OCI-LY3 (cell line): ENCODE results near the gene SDK2.

ENCODE experiments used
- H2AFZ ChIP-seq: fragments of 200-600, 300-600 bp; shearing (Covaris generic); 2 replicates; pipeline ENCODE4 v1.6.0; 2014; ENCODE audit warnings: antibody characterized with exemption, low read depth, low read length
- H3K27ac ChIP-seq: fragments of 200-600, 300-600 bp; sonication (generic); 2 replicates; pipeline ENCODE4 v1.5.1; 2014; ENCODE audit warnings: mild to moderate bottlenecking, low read length, moderate library complexity, mixed read lengths
- H3K27me3 ChIP-seq: fragments of 200-600, 300-600 bp; sonication (generic); 2 replicates; pipeline ENCODE4 v1.6.1; 2014; ENCODE audit warnings: low read depth, low read length, mixed read lengths
- H3K36me3 ChIP-seq: fragments of 200-600, 300-600 bp; sonication (generic); replicated peaks from 2 replicates; pipeline ENCODE3; 2014; ENCODE audit warnings: low read depth, low read length, mixed read lengths
- H3K4me1 ChIP-seq: fragments of 300-600, 200-600 bp; sonication (generic); 2 replicates; pipeline ENCODE4 v1.6.1; 2014; ENCODE audit warnings: low read length, mixed read lengths
- H3K4me2 ChIP-seq: fragments of 200-600, 300-600 bp; sonication (generic); 2 replicates; pipeline ENCODE4 v1.6.1; 2014; ENCODE audit warnings: low read length, mixed read lengths
- H3K4me3 ChIP-seq: fragments of 300-600, 200-600 bp; sonication (generic); 2 replicates; pipeline ENCODE4 v1.5.1; 2014; ENCODE audit warnings: antibody characterized with exemption, mild to moderate bottlenecking, low read length, moderate library complexity
- H3K79me2 ChIP-seq: fragments of 300-600, 200-600 bp; shearing (Covaris generic); 2 replicates; pipeline ENCODE4 v1.6.1; 2014; ENCODE audit warnings: mild to moderate bottlenecking, low read length, mixed read lengths
- H3K9ac ChIP-seq: fragments of 300-600, 200-600 bp; shearing (Covaris generic); 2 replicates; pipeline ENCODE4 v1.6.0; 2014; ENCODE audit warnings: mild to moderate bottlenecking, low read length, moderate library complexity
- H3K9me3 ChIP-seq: fragments of 200-600, 300-600 bp; shearing (Covaris generic); 2 replicates; pipeline ENCODE4 v1.6.1; 2014; ENCODE audit warnings: low read length, mixed read lengths; ENCODE audit not compliant: insufficient read depth
- H4K20me1 ChIP-seq: fragments of 200-600, 300-600 bp; sonication (generic); 2 replicates; pipeline ENCODE4 v1.6.1; 2016; ENCODE audit warnings: low read length, mixed read lengths; ENCODE audit not compliant: insufficient read depth
- CTCF ChIP-seq: fragments of 200-600, 300-600 bp; sonication (generic); IDR thresholded peaks from 2 replicates; pipeline ENCODE4 v1.5.1; 2014; ENCODE audit warnings: antibody characterized with exemption, low read length, low read depth
- EZH2phosphoT487 ChIP-seq: fragments of 200-600 bp; shearing (Covaris generic); IDR thresholded peaks from 2 replicates; pipeline ENCODE4 v1.6.1; 2018; ENCODE audit warnings: antibody characterized with exemption, mixed run types, low read depth

Gene SDK2

GRCh38 chr17:73331060-73331459, 313.2 kb downstream of the SDK2 start:
- no peak overlapping the region for H3K4me3 ChIP-seq

GRCh38 chr17:73327676-73328075, 316.6 kb downstream of the SDK2 start:
- no peak overlapping the region for H3K4me3 ChIP-seq
- peaks cover 5% of the 10 kb centered on the region for H3K27me3 ChIP-seq
- no peak overlapping the region for H2AFZ ChIP-seq
- no peaks in the 10 kb centered on the region for H3K4me1 ChIP-seq
- no peaks in the 10 kb centered on the region for H3K79me2 ChIP-seq
- no peak overlapping the region for H3K27ac ChIP-seq
- H3K36me3 ChIP-seq: no peaks in the 10 kb centered on the region
- no peak for TF ChIP-seq EZH2phosphoT487
- TF ChIP-seq CTCF: no peak
- H3K4me2 ChIP-seq: no peak overlapping the region
- H3K9ac ChIP-seq: no peak overlapping the region
- H4K20me1 ChIP-seq: no peaks in the 10 kb centered on the region
- no peaks in the 10 kb centered on the region for H3K9me3 ChIP-seq

More at GRCh38 chr17:73331060-73331459, 313.2 kb downstream of the SDK2 start:
- Histone ChIP-seq H3K79me2 (no peaks in the 10 kb centered on the region), H3K4me2 (no peak overlapping the region), H3K27ac (no peak overlapping the region), H3K4me1 (no peaks in the 10 kb centered on the region), H3K36me3 (no peaks in the 10 kb centered on the region), H3K27me3 (no peaks in the 10 kb centered on the region), H4K20me1 (no peaks in the 10 kb centered on the region), H3K9ac (no peak overlapping the region), H2AFZ (no peak overlapping the region), H3K9me3 (no peaks in the 10 kb centered on the region)
- TF ChIP-seq CTCF (no peak), EZH2phosphoT487 (no peak)

GRCh38 chr17:73325527-73325842, 318.8 kb downstream of the SDK2 start:
- H3K4me3 ChIP-seq: no peak overlapping the region
- H3K9me3 ChIP-seq: no peaks in the 10 kb centered on the region
- H3K27me3 ChIP-seq: peaks cover 8% of the 10 kb centered on the region
- TF ChIP-seq EZH2phosphoT487 (no peak), CTCF (no peak)
- H3K4me2 ChIP-seq: no peak overlapping the region
- no peak overlapping the region for H3K9ac ChIP-seq
- no peak overlapping the region for H3K27ac ChIP-seq
- no peaks in the 10 kb centered on the region for H3K4me1 ChIP-seq
- no peaks in the 10 kb centered on the region for H4K20me1 ChIP-seq
- H3K36me3 ChIP-seq: no peaks in the 10 kb centered on the region
- H3K79me2 ChIP-seq: no peaks in the 10 kb centered on the region
- no peak overlapping the region for H2AFZ ChIP-seq

GRCh38 chr17:73324711-73325526, 319.3 kb downstream of the SDK2 start:
- H2AFZ ChIP-seq: no peak overlapping the region
- TF ChIP-seq EZH2phosphoT487: no peak
- no peak for TF ChIP-seq CTCF
- H4K20me1 ChIP-seq: no peaks in the 10 kb centered on the region
- H3K79me2 ChIP-seq: no peaks in the 10 kb centered on the region
- H3K36me3 ChIP-seq: no peaks in the 10 kb centered on the region
- H3K4me1 ChIP-seq: no peaks in the 10 kb centered on the region
- H3K4me2 ChIP-seq: no peak overlapping the region
- H3K27me3 ChIP-seq: peaks cover 9% of the 10 kb centered on the region
- H3K27ac ChIP-seq: no peak overlapping the region
- no peak overlapping the region for H3K4me3 ChIP-seq
- no peaks in the 10 kb centered on the region for H3K9me3 ChIP-seq
- H3K9ac ChIP-seq: no peak overlapping the region
